ENCODE measurements around the gene SUCLA2. TPM values are rescaled to one million over a fixed set of nuclear protein-coding genes. Genes with fewer than 3 reads are reported as not detected.

The SUCLA2 gene
- total RNA-seq, 1 donor from 2014 or later: 160 TPM

DNA sequence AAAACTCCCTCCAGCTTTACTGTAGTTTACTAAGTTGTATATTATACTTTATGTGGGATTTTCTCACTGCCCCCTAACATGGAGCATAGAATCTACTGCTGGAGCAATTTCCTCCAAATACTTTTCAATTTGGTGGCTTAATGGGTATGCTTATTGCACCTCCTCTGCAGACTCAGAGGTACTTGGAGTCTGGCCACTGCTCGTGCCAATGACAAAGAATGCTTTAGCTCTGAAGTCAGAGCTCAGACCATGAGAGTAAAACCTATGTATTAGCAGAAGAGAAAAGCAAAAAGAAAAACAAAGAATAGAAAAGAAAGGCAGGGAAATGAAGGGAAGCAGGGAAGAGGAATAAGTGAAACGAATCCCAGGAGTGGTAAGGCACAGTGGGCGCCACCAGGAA is 71.9 kb downstream of the SUCLA2 start:
- H3K27me3 ChIP-seq (ENCODE audit: low read depth): no peaks in the 10 kb centered on the region
- TF ChIP-seq, protein P1, sequence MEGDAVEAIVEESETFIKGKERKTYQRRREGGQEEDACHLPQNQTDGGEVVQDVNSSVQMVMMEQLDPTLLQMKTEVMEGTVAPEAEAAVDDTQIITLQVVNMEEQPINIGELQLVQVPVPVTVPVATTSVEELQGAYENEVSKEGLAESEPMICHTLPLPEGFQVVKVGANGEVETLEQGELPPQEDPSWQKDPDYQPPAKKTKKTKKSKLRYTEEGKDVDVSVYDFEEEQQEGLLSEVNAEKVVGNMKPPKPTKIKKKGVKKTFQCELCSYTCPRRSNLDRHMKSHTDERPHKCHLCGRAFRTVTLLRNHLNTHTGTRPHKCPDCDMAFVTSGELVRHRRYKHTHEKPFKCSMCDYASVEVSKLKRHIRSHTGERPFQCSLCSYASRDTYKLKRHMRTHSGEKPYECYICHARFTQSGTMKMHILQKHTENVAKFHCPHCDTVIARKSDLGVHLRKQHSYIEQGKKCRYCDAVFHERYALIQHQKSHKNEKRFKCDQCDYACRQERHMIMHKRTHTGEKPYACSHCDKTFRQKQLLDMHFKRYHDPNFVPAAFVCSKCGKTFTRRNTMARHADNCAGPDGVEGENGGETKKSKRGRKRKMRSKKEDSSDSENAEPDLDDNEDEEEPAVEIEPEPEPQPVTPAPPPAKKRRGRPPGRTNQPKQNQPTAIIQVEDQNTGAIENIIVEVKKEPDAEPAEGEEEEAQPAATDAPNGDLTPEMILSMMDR (IDR thresholded peaks at IDR 0.05; ENCODE audit: borderline replicate concordance): no peak

DNA sequence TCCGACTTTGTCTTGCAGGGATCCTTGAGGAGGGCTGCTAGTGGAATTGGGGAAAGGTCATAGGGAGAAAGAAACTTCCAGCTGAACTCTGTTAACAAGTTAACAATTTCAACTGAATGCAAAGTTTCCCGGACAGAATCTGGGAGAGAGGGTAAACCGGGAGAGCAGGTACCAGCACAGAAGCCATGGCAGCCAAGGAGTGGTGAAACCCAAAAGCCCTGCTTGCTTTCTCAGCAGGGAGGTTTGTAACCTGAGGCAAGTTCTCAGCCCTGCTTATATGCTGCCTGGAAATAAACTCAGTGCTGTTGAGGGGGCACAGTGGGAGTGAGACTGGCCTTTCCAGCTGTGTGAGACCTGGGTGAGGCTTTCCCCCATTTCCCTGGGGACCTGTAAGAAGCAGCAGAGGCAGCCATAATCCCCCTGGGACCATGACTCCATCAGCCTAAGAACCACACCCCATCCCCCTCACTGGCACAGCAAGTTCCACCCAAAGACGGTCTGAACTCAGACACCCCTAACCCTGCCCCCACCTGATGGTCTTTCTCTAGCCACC is 84.0 kb downstream of the SUCLA2 start:
- intact Hi-C loops (cut with micrococcal nuclease): no loop called here
- no peak overlapping the region for H3K4me3 ChIP-seq
- H3K36me3 ChIP-seq: no peaks in the 10 kb centered on the region
- H3K27me3 ChIP-seq (ENCODE audit: low read depth): no peaks in the 10 kb centered on the region
- DNase-seq: no peak
- H3K4me1 ChIP-seq: no peaks in the 10 kb centered on the region
- peaks cover 16% of the 10 kb centered on the region for H3K9me3 ChIP-seq (replicated peaks)
- no peak overlapping the region for H3K27ac ChIP-seq (replicated peaks)
- TF ChIP-seq, protein P1 (IDR thresholded peaks at IDR 0.05; ENCODE audit: borderline replicate concordance): no peak

More for the DNA sequence above, 71.9 kb downstream of the SUCLA2 start:
- Histone ChIP-seq H3K27ac (replicated peaks) (no peak overlapping the region), H3K4me1 (peaks cover 15% of the 10 kb centered on the region), H3K36me3 (no peaks in the 10 kb centered on the region), H3K4me3 (no peak overlapping the region), H3K9me3 (replicated peaks) (no peaks in the 10 kb centered on the region)
- no peak for DNase-seq
- intact Hi-C loops (cut with micrococcal nuclease): no loop called here

DNA sequence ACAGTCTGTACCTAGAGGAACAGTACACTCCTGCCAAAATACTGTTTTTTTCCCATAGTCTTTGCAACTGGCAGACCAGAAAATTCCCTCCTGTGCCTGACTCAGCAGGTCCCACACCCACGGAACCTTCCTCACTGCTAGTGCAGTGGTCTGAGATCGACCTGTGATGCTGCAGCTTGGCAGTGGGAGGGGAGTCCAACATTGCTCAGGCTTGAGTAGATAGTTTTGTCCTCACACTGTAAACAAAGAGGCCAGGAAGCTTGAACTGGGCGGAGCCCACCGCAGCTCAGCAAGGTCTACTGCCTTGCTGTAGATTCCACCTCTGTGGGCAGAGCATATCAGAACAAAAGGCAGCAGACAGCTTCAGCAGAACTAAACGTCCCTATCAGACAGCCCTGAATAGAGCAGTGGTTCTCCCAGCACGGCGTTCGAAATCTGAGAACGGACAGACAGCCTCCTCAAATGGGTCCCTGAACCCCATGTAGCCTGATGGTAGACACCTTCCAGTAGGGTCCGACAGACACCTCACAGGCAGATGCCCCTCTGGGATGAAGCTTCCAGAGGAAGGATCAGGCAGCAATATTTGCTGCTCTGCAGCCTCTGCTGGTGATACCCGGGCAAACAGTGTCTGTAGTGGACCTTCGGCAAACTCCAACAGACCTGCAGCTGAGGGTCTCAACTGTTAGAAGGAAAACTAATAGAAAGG is 92.7 kb downstream of the SUCLA2 start:
- Histone ChIP-seq H3K4me3 (no peak overlapping the region), H3K27me3 (ENCODE audit: low read depth) (no peaks in the 10 kb centered on the region), H3K4me1 (no peaks in the 10 kb centered on the region), H3K9me3 (replicated peaks) (no peaks in the 10 kb centered on the region), H3K27ac (replicated peaks) (no peak overlapping the region), H3K36me3 (no peaks in the 10 kb centered on the region)
- intact Hi-C loops (cut with micrococcal nuclease): no loop called here
- no peak for DNase-seq
- TF ChIP-seq, protein P1 (IDR thresholded peaks at IDR 0.05; ENCODE audit: borderline replicate concordance): no peak

DNA sequence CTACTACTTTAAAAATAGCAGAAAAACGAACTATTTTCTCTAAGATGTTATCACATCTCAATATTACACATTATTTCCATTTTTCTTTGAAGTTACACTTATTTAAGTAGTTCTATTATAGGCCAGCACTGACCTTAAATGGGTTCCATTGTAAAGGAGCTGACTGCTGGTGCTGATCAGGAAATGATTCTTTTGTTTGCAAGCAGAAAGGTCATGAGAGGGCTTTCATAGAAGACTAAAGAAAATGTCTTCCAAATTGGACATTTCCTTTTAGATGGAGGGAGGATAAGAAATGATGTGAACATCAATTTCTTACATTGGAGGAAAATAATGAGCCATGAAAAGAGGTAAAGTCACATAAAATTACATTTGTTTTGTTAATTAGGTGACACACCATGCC is 96.2 kb downstream of the SUCLA2 start:
- H3K4me3 ChIP-seq: no peak overlapping the region
- no peaks in the 10 kb centered on the region for H3K36me3 ChIP-seq

DNA sequence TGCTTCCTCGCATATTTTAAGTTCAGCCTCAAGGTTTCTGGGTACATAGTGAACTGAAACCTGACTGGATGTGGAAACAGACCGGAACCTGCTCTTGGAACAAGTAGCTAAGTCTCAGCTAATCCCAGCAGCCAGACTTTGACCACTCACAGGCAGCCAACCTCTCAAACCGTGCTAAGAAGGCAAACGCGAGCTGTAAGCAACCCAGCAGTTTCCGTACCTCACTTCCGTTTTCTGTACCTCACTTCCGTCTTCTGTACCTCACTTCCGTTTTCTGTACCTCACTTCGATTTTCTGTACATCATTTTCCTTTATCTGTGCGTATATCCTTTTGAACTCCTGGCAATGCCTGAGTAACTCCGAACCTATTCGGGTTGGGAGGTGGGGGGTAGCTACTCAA is 96.8 kb downstream of the SUCLA2 start:
- intact Hi-C loops (cut with micrococcal nuclease): no loop called here
- peaks cover 3% of the 10 kb centered on the region for H3K9me3 ChIP-seq (replicated peaks)
- peak overlapping the region; percentile 40 for H3K4me3 ChIP-seq
- H3K36me3 ChIP-seq: no peaks in the 10 kb centered on the region
- no peak for DNase-seq
- no peaks in the 10 kb centered on the region for H3K27me3 ChIP-seq (ENCODE audit: low read depth)
- TF ChIP-seq, protein P1 (IDR thresholded peaks at IDR 0.05; ENCODE audit: borderline replicate concordance): no peak
- no peak overlapping the region for H3K27ac ChIP-seq (replicated peaks)
- H3K4me1 ChIP-seq: no peaks in the 10 kb centered on the region

More for the DNA sequence above, 96.2 kb downstream of the SUCLA2 start:
- DNase-seq: no peak
- H3K4me1 ChIP-seq: no peaks in the 10 kb centered on the region
- H3K9me3 ChIP-seq (replicated peaks): no peaks in the 10 kb centered on the region
- TF ChIP-seq, protein P1 (IDR thresholded peaks at IDR 0.05; ENCODE audit: borderline replicate concordance): no peak
- H3K27me3 ChIP-seq (ENCODE audit: low read depth): no peaks in the 10 kb centered on the region
- intact Hi-C loops (cut with micrococcal nuclease): no loop called here
- no peak overlapping the region for H3K27ac ChIP-seq (replicated peaks)

All from left ventricle myocardium inferior (tissue), 1 donor.